K562 (cell line): Measurements from ENCODE around the gene SPIB. TPM values are rescaled to one million over a fixed set of nuclear protein-coding genes. Genes with fewer than 3 reads are reported as not detected.
A peak's percentile ranks its signal among the peaks of the same experiment; 100 is the strongest.

Source experiments
- BRD4 ChIP-seq: fragments of 200-600 bp; sonication (generic); IDR thresholded peaks from 2 replicates; pipeline ENCODE4 v1.6.1; 2017; ENCODE audit warnings: inconsistent platforms
- DNMT1 ChIP-seq: fragments of 450-650 bp; IDR thresholded peaks from 2 replicates; pipeline ENCODE4 v1.6.1; 2016; ENCODE audit warnings: antibody characterized with exemption, mild to moderate bottlenecking
- FOSL1 ChIP-seq: fragments of 200-800 bp; sonication (Bioruptor generic); conservative IDR thresholded peaks from 2 replicates; pipeline ENCODE4 v1.6.1; 2016; ENCODE audit warnings: missing genetic modification characterization, missing compliant biosample characterization
- FOXP1 ChIP-seq: sonication (generic); formaldehyde crosslinking; IDR thresholded peaks from 2 replicates; pipeline ENCODE4 v1.8.0; 2022; ENCODE audit warnings: mild to moderate bottlenecking, missing genetic modification reagents
- GABPB2 ChIP-seq: fragments of 250-450 bp; sonication (Bioruptor Pico); conservative IDR thresholded peaks from 2 replicates; pipeline ENCODE4 v1.5.1; 2021; ENCODE audit warnings: mild to moderate bottlenecking
- MAFK ChIP-seq: IDR thresholded peaks from 2 replicates; pipeline ENCODE4 v1.6.1; 2011; ENCODE audit warnings: low read length, improper control_type of control experiment
- MIER1 ChIP-seq: fragments of 450-650 bp; IDR thresholded peaks from 2 replicates; pipeline ENCODE4 v1.6.1; 2016; ENCODE audit warnings: antibody characterized with exemption, mild to moderate bottlenecking, low read depth
- NCOR1 ChIP-seq: fragments of 450-650 bp; IDR thresholded peaks from 2 replicates; pipeline ENCODE4 v1.6.1; 2016; ENCODE audit warnings: mild to moderate bottlenecking, moderate library complexity
- NR2F6 ChIP-seq: fragments of 450-650 bp; formaldehyde crosslinking; IDR thresholded peaks from 2 replicates; pipeline ENCODE4 v1.4.0; 2020; ENCODE audit warnings: mild to moderate bottlenecking
- NR3C1 ChIP-seq: sonication (generic); formaldehyde crosslinking; IDR thresholded peaks from 2 replicates; pipeline ENCODE4 v1.8.1; 2022; ENCODE audit warnings: missing genetic modification reagents
- PHF21A ChIP-seq: fragments of 450-650 bp; IDR thresholded peaks from 2 replicates; pipeline ENCODE4 v1.6.1; 2017; ENCODE audit warnings: low read depth, borderline replicate concordance
- PML ChIP-seq: IDR thresholded peaks from 2 replicates; pipeline ENCODE4 v1.6.1; 2012; ENCODE audit warnings: low read length, inconsistent platforms
- RAD21 ChIP-seq, 2 experiments: fragments of 250-450 bp in 1 of 2; fragments of 450-650 bp in 1 of 2; sonication (Bioruptor Pico) in 1 of 2; formaldehyde crosslinking in 1 of 2; IDR thresholded peaks in 1 of 2; conservative IDR thresholded peaks in 1 of 2; 2 replicates each; pipeline versions ENCODE4 v1.4.0 to v1.8.0; 2020 to 2022; ENCODE audit warnings: mild to moderate bottlenecking in 2 of 2, moderate library complexity in 1 of 2
- RNF2 ChIP-seq: sonication (generic); IDR thresholded peaks from 2 replicates; pipeline ENCODE4 v1.6.1; 2016
- ZBTB12 ChIP-seq: fragments of 250-450 bp; sonication (Bioruptor Pico); IDR thresholded peaks from 2 replicates; pipeline ENCODE4 v1.4.0; 2020
- ZNF23 ChIP-seq: fragments of 250-450 bp; sonication (Bioruptor Pico); IDR thresholded peaks from 2 replicates; pipeline ENCODE4 v1.4.0; 2020; ENCODE audit warnings: mild to moderate bottlenecking
- ZNF316 ChIP-seq: fragments of 450-650 bp; IDR thresholded peaks from 2 replicates; pipeline ENCODE4 v1.6.1; 2016
- ZNF41 ChIP-seq: fragments of 250-450 bp; sonication (Bioruptor Pico); conservative IDR thresholded peaks from 2 replicates; pipeline ENCODE4 v1.4.0; 2020; ENCODE audit warnings: mild to moderate bottlenecking
- ZNF445 ChIP-seq: fragments of 250-450 bp; sonication (Bioruptor Pico); IDR thresholded peaks from 2 replicates; pipeline ENCODE4 v1.4.0; 2020; ENCODE audit warnings: low read depth, mild to moderate bottlenecking, moderate library complexity
- ZNF57 ChIP-seq: fragments of 450-650 bp; formaldehyde crosslinking; IDR thresholded peaks from 2 replicates; pipeline ENCODE4 v1.4.0; 2020; ENCODE audit warnings: mild to moderate bottlenecking, moderate library complexity
- ZSCAN32 ChIP-seq: fragments of 450-650 bp; formaldehyde crosslinking; IDR thresholded peaks from 2 replicates; pipeline ENCODE4 v1.4.0; 2020; ENCODE audit warnings: mild to moderate bottlenecking, moderate library complexity
- polyA plus RNA-seq, 8 experiments: library from polyadenylated mRNA; depleted of rRNA in 4 of 8; stranded (reverse) in 5 of 8; unstranded in 3 of 8; fragments of >200 nt; fragmentation: Nextera tagmentation in 2 of 8; fragmentation: Illumina TruSeq in 1 of 8; extraction: Ambion mirVana in 2 of 8; extraction: Trizol in 1 of 8; gene quantifications; 2 replicates each; pipeline versions ENCODE4 v1.2.1 to v1.2.3, GENCODE V29; 2011 to 2014; ENCODE audit warnings: inconsistent platforms in 1 of 8, missing spikeins in 1 of 8
- total RNA-seq, 7 experiments: library from RNA; depleted of rRNA in 6 of 7; stranded (reverse); fragments of >200 nt in 6 of 7; fragmentation: Illumina TruSeq in 2 of 7; extraction: Trizol in 2 of 7; gene quantifications; 2 replicates each; pipeline versions ENCODE4 v1.2.1 to v1.2.3, GENCODE V29; 2011 to 2021; ENCODE audit warnings: low replicate concordance in 1 of 7
- TF ChIP-seq, protein P1 (sequence below): sonication (generic); formaldehyde crosslinking; IDR thresholded peaks from 2 replicates; pipeline ENCODE4 v1.8.1; 2023; ENCODE audit warnings: mild to moderate bottlenecking, missing genetic modification reagents
- TF ChIP-seq, protein P2 (sequence below): fragments of 250-450 bp; sonication (Bioruptor Pico); IDR thresholded peaks from 2 replicates; pipeline ENCODE4 v1.4.0; 2020; ENCODE audit warnings: mild to moderate bottlenecking
- TF ChIP-seq, protein P3 (sequence below): fragments of 250-450 bp; sonication (Bioruptor Pico); IDR thresholded peaks from 2 replicates; pipeline ENCODE4 v1.8.0; 2022; ENCODE audit warnings: moderate library complexity, mild to moderate bottlenecking, inconsistent platforms
- TF ChIP-seq, protein P4 (sequence below): IDR thresholded peaks from 2 replicates; pipeline ENCODE4 v1.6.1; 2012; ENCODE audit warnings: low read depth, low read length, improper control_type of control experiment, borderline replicate concordance

The SPIB gene
- total and polyA plus RNA-seq, 9 of the 15 experiments (the other 6 are each of a cell fraction or from before 2014, with no cell fraction given), result 0.06 to 1.0 (median 0.43) TPM; not detected in 1

- TF ChIP-seq ZSCAN32 (CRISPR knock-in tag) (no peak), NCOR1 (no peak), GABPB2 (no peak), RNF2 (no peak), NR2F6 (CRISPR knock-in tag) (no peak), ZNF41 (CRISPR knock-in tag) (no peak), PHF21A (no peak), MAFK (no peak), FOXP1 (CRISPR knock-in tag) (no peak), ZNF445 (CRISPR knock-in tag) (no peak), ZBTB12 (peak; percentile 88), BRD4 (no peak), DNMT1 (no peak), ZNF57 (CRISPR knock-in tag) (no peak), MIER1 (no peak), FOSL1 (tag) (no peak), RAD21 (CRISPR knock-in tag; conservative IDR thresholded peaks at IDR 0.05 in 1 of 2, IDR thresholded peaks at IDR 0.05 in 1 of 2) (no peak), NR3C1 (CRISPR knock-in tag) (no peak), PML (no peak), ZNF316 (no peak), ZNF23 (CRISPR knock-in tag) (no peak)
- TF ChIP-seq, protein P1, sequence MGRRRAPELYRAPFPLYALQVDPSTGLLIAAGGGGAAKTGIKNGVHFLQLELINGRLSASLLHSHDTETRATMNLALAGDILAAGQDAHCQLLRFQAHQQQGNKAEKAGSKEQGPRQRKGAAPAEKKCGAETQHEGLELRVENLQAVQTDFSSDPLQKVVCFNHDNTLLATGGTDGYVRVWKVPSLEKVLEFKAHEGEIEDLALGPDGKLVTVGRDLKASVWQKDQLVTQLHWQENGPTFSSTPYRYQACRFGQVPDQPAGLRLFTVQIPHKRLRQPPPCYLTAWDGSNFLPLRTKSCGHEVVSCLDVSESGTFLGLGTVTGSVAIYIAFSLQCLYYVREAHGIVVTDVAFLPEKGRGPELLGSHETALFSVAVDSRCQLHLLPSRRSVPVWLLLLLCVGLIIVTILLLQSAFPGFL (CRISPR knock-in tag), result no peak
- TF ChIP-seq, protein P2, sequence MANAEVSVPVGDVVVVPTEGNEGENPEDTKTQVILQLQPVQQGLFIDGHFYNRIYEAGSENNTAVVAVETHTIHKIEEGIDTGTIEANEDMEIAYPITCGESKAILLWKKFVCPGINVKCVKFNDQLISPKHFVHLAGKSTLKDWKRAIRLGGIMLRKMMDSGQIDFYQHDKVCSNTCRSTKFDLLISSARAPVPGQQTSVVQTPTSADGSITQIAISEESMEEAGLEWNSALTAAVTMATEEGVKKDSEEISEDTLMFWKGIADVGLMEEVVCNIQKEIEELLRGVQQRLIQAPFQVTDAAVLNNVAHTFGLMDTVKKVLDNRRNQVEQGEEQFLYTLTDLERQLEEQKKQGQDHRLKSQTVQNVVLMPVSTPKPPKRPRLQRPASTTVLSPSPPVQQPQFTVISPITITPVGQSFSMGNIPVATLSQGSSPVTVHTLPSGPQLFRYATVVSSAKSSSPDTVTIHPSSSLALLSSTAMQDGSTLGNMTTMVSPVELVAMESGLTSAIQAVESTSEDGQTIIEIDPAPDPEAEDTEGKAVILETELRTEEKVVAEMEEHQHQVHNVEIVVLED (CRISPR knock-in tag), result no peak
- TF ChIP-seq, protein P3, sequence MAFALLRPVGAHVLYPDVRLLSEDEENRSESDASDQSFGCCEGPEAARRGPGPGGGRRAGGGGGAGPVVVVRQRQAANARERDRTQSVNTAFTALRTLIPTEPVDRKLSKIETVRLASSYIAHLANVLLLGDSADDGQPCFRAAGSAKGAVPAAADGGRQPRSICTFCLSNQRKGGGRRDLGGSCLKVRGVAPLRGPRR, result no peak
- TF ChIP-seq, protein P4, sequence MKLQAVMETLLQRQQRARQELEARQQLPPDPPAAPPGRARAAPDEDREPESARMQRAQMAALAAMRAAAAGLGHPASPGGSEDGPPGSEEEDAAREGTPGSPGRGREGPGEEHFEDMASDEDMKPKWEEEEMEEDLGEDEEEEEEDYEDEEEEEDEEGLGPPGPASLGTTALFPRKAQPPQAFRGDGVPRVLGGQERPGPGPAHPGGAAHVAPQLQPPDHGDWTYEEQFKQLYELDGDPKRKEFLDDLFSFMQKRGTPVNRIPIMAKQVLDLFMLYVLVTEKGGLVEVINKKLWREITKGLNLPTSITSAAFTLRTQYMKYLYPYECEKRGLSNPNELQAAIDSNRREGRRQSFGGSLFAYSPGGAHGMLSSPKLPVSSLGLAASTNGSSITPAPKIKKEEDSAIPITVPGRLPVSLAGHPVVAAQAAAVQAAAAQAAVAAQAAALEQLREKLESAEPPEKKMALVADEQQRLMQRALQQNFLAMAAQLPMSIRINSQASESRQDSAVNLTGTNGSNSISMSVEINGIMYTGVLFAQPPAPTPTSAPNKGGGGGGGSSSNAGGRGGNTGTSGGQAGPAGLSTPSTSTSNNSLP, result no peak
Measured at GRCh38 chr19:50431343-50432220, 12.8 kb downstream of the SPIB start (continued).
